ENCODE results near the gene TOP1.

Gene TOP1

GRCh38 chr20:41078329-41078728, 49.7 kb downstream of the TOP1 start:
- Histone ChIP-seq H3K9me2 (replicated peaks; ENCODE audit: insufficient read depth, low read length) (no peaks in the 10 kb centered on the region), H3F3A (ENCODE audit: insufficient read depth, low read length) (peaks cover 23% of the 10 kb centered on the region), H4K20me1 (ENCODE audit: insufficient read depth, low read length) (peaks cover 7% of the 10 kb centered on the region; the same call in 1 of the 2 replicates), H3K27me3 (replicated peaks; ENCODE audit: insufficient read depth, low read length) (no peaks in the 10 kb centered on the region), H3K79me2 (ENCODE audit: low read length) (peaks cover 68% of the 10 kb centered on the region), H3K9ac (ENCODE audit: low read length) (no peak overlapping the region), H3K9me3 (replicated peaks; ENCODE audit: insufficient read depth, low read length) (no peaks in the 10 kb centered on the region), H3K4me3 (ENCODE audit: low read length) (peak overlapping the region; percentile 29), H3K4me2 (ENCODE audit: low read depth, low read length) (peak overlapping the region; percentile 64), H3K36me3 (replicated peaks; ENCODE audit: insufficient read depth, low read length) (peaks cover 4% of the 10 kb centered on the region; the same call in 1 of the 2 replicates), H3K4me1 (ENCODE audit: low read length) (peaks cover 28% of the 10 kb centered on the region), H2AFZ (ENCODE audit: low read length) (no peak overlapping the region), H3K27ac (ENCODE audit: low read length) (peak overlapping the region; percentile 19; the same call in 1 of the 2 replicates)
- TF ChIP-seq EZH2 (optimal IDR thresholded peaks at IDR 0.05; ENCODE audit: low read depth, low read length) (no peak), CTCF (IDR thresholded peaks at IDR 0.05; ENCODE audit: low read length) (peak; percentile 65)
- peak; percentile 79 for DNase-seq

DNA sequence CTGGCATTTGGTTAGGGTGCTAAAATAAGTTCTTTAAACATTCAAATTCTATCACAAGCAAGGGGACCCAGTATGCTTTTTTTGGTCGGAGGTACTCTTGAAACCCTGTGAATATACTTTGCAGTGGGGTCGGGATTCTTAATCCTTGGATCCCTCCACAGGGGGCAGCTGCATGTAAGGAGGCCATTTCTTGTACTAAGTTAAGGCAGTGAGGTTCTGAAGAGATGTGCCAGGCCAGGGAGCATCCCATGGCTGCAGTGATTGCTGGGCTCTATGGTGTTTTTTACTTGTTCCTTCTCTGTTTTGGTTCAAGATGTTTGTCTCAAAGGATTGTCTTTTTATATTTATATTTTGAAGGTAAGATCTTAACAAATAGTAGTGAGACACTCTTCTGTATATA, 50.4 kb downstream of the TOP1 start:
- Histone ChIP-seq H3K36me3 (replicated peaks; ENCODE audit: insufficient read depth, low read length) (peaks cover 7% of the 10 kb centered on the region; the same call in 1 of the 2 replicates), H3K4me1 (ENCODE audit: low read length) (peaks cover 28% of the 10 kb centered on the region), H3K4me2 (ENCODE audit: low read depth, low read length) (no peak overlapping the region), H3K27ac (ENCODE audit: low read length) (no peak overlapping the region), H3K9ac (ENCODE audit: low read length) (no peak overlapping the region), H3K9me2 (replicated peaks; ENCODE audit: insufficient read depth, low read length) (no peaks in the 10 kb centered on the region), H3K79me2 (ENCODE audit: low read length) (peaks cover 60% of the 10 kb centered on the region), H4K20me1 (ENCODE audit: insufficient read depth, low read length) (peaks cover 3% of the 10 kb centered on the region; the same call in 1 of the 2 replicates), H3K9me3 (replicated peaks; ENCODE audit: insufficient read depth, low read length) (no peaks in the 10 kb centered on the region), H2AFZ (ENCODE audit: low read length) (no peak overlapping the region), H3K27me3 (replicated peaks; ENCODE audit: insufficient read depth, low read length) (no peaks in the 10 kb centered on the region), H3K4me3 (ENCODE audit: low read length) (no peak overlapping the region), H3F3A (ENCODE audit: insufficient read depth, low read length) (peaks cover 23% of the 10 kb centered on the region)
- no peak for DNase-seq
- TF ChIP-seq EZH2phosphoT487 (IDR thresholded peaks at IDR 0.05; ENCODE audit: low read length) (no peak), EZH2 (optimal IDR thresholded peaks at IDR 0.05; ENCODE audit: low read depth, low read length) (no peak), CTCF (IDR thresholded peaks at IDR 0.05; ENCODE audit: low read length) (no peak)

GRCh38 chr20:41080866-41081265, 52.2 kb downstream of the TOP1 start:
- H3K27me3 ChIP-seq (replicated peaks; ENCODE audit: insufficient read depth, low read length), result no peaks in the 10 kb centered on the region
- no peak for DNase-seq
- H3K79me2 ChIP-seq (ENCODE audit: low read length), result peaks cover 44% of the 10 kb centered on the region
- no peaks in the 10 kb centered on the region for H3K9me3 ChIP-seq (replicated peaks; ENCODE audit: insufficient read depth, low read length)
- H3K27ac ChIP-seq (ENCODE audit: low read length), result no peak overlapping the region
- TF ChIP-seq EZH2phosphoT487 (IDR thresholded peaks at IDR 0.05; ENCODE audit: low read length) (no peak), CTCF (IDR thresholded peaks at IDR 0.05; ENCODE audit: low read length) (no peak), EZH2 (optimal IDR thresholded peaks at IDR 0.05; ENCODE audit: low read depth, low read length) (no peak)
- peaks cover 6% of the 10 kb centered on the region; the same call in 1 of the 2 replicates for H4K20me1 ChIP-seq (ENCODE audit: insufficient read depth, low read length)
- peaks cover 18% of the 10 kb centered on the region for H3K4me1 ChIP-seq (ENCODE audit: low read length)
- peaks cover 10% of the 10 kb centered on the region; the same call in 1 of the 2 replicates for H3K36me3 ChIP-seq (replicated peaks; ENCODE audit: insufficient read depth, low read length)
- H3K9ac ChIP-seq (ENCODE audit: low read length), result no peak overlapping the region
- no peak overlapping the region for H3K4me3 ChIP-seq (ENCODE audit: low read length)
- H3F3A ChIP-seq (ENCODE audit: insufficient read depth, low read length), result peaks cover 19% of the 10 kb centered on the region
- no peak overlapping the region for H2AFZ ChIP-seq (ENCODE audit: low read length)
- no peak overlapping the region for H3K4me2 ChIP-seq (ENCODE audit: low read depth, low read length)
- H3K9me2 ChIP-seq (replicated peaks; ENCODE audit: insufficient read depth, low read length), result no peaks in the 10 kb centered on the region
